Measurements from ENCODE around the gene ACTRT1.

- TF ChIP-seq CTCF (IDR thresholded peaks at IDR 0.05; ENCODE audit: low read length) (no peak), EZH2 (optimal IDR thresholded peaks at IDR 0.05; ENCODE audit: low read depth, low read length) (no peak), EZH2phosphoT487 (IDR thresholded peaks at IDR 0.05; ENCODE audit: low read length) (no peak)
Measured at GRCh38 chrX:128052303-128052702, at the start of gene ACTRT1.
